K562 (cell line): ENCODE measurements around the gene KIAA0040. TPM values are rescaled to one million over a fixed set of nuclear protein-coding genes. Genes with fewer than 3 reads are reported as not detected.

Source experiments
- ATF1 ChIP-seq, 2 experiments: fragments of 450-650 bp in 1 of 2; IDR thresholded peaks; 2 replicates each; pipeline ENCODE4 v1.6.1; 2016; ENCODE audit warnings: missing compliant biosample characterization in 1 of 2, missing genetic modification characterization in 1 of 2
- BACH1 ChIP-seq: fragments of 200-800 bp; sonication (Bioruptor generic); IDR thresholded peaks from 2 replicates; pipeline ENCODE4 v1.6.1; 2016; ENCODE audit warnings: missing genetic modification characterization, missing compliant biosample characterization
- BHLHE40 ChIP-seq: IDR thresholded peaks from 2 replicates; pipeline ENCODE4 v1.6.1; 2011; ENCODE audit warnings: low read length, improper control_type of control experiment
- CHCHD3 ChIP-seq: fragments of 250-450 bp; sonication (Bioruptor Pico); IDR thresholded peaks from 2 replicates; pipeline ENCODE4 v2.1.2; 2022; ENCODE audit warnings: mild to moderate bottlenecking
- CREB1 ChIP-seq, 2 experiments: sonication (generic) in 1 of 2; formaldehyde crosslinking in 1 of 2; IDR thresholded peaks; 2 replicates each; pipeline versions ENCODE4 v1.6.1 to v1.8.0; 2012 to 2022; ENCODE audit warnings: inconsistent platforms in 1 of 2, mild to moderate bottlenecking in 1 of 2, missing genetic modification reagents in 1 of 2, moderate library complexity in 1 of 2
- ELF1 ChIP-seq: fragments of 200-800 bp; sonication (Bioruptor generic); IDR thresholded peaks from 2 replicates; pipeline ENCODE4 v1.6.1; 2016; ENCODE audit warnings: missing genetic modification characterization, missing compliant biosample characterization
- FOXJ2 ChIP-seq: fragments of 200-800 bp; sonication (Bioruptor generic); IDR thresholded peaks from 2 replicates; pipeline ENCODE4 v1.6.1; 2016; ENCODE audit warnings: missing genetic modification characterization, missing compliant biosample characterization
- GABPB1 ChIP-seq: sonication (generic); formaldehyde crosslinking; IDR thresholded peaks from 2 replicates; pipeline ENCODE4 v1.8.0; 2022; ENCODE audit warnings: mild to moderate bottlenecking, missing genetic modification reagents
- GMEB1 ChIP-seq: fragments of 250-450 bp; sonication (Bioruptor Pico); IDR thresholded peaks from 2 replicates; pipeline ENCODE4 v1.4.0; 2020; ENCODE audit warnings: mild to moderate bottlenecking
- MLLT1 ChIP-seq, 2 experiments: fragments of 450-650 bp; IDR thresholded peaks; 2 replicates each; pipeline ENCODE4 v1.6.1; 2016
- RFX7 ChIP-seq: fragments of 250-450 bp; sonication (Bioruptor Pico); IDR thresholded peaks from 2 replicates; pipeline ENCODE4 v1.5.1; 2021; ENCODE audit warnings: mild to moderate bottlenecking
- SPI1 ChIP-seq: IDR thresholded peaks from 2 replicates; pipeline ENCODE4 v1.6.1; 2011; ENCODE audit warnings: low read depth, low read length, control low read depth, borderline replicate concordance
- SREBF2 ChIP-seq: sonication (generic); formaldehyde crosslinking; IDR thresholded peaks from 2 replicates; pipeline ENCODE4 v1.4.0; 2020; ENCODE audit warnings: mild to moderate bottlenecking, missing genetic modification reagents
- STAT5A ChIP-seq: IDR thresholded peaks from 2 replicates; pipeline ENCODE4 v1.6.1; 2012; ENCODE audit warnings: low read length, inconsistent platforms, borderline replicate concordance
- SUPT5H ChIP-seq: fragments of 450-650 bp; IDR thresholded peaks from 2 replicates; pipeline ENCODE4 v1.6.1; 2016
- TRIM28 ChIP-seq: fragments of 450-650 bp; IDR thresholded peaks from 2 replicates; pipeline ENCODE4 v1.6.1; 2017
- USF2 ChIP-seq: sonication (generic); formaldehyde crosslinking; IDR thresholded peaks from 2 replicates; pipeline ENCODE4 v1.5.0; 2020; ENCODE audit warnings: missing genetic modification reagents
- XRCC5 ChIP-seq: fragments of 200-400 bp; formaldehyde crosslinking; IDR thresholded peaks from 2 replicates; pipeline ENCODE4 v1.6.1; 2017; ENCODE audit warnings: low read depth, mild to moderate bottlenecking, low read length
- ZNF592 ChIP-seq: fragments of 450-650 bp; IDR thresholded peaks from 2 replicates; pipeline ENCODE4 v1.6.1; 2017; ENCODE audit warnings: antibody characterized with exemption, mild to moderate bottlenecking
- polyA plus RNA-seq, 8 experiments: library from polyadenylated mRNA; depleted of rRNA in 4 of 8; stranded (reverse) in 5 of 8; unstranded in 3 of 8; fragments of >200 nt; fragmentation: Nextera tagmentation in 2 of 8; fragmentation: Illumina TruSeq in 1 of 8; extraction: Ambion mirVana in 2 of 8; extraction: Trizol in 1 of 8; gene quantifications; 2 replicates each; pipeline versions ENCODE4 v1.2.1 to v1.2.3, GENCODE V29; 2011 to 2014; ENCODE audit warnings: inconsistent platforms in 1 of 8, missing spikeins in 1 of 8
- total RNA-seq, 7 experiments: library from RNA; depleted of rRNA in 6 of 7; stranded (reverse); fragments of >200 nt in 6 of 7; fragmentation: Illumina TruSeq in 2 of 7; extraction: Trizol in 2 of 7; gene quantifications; 2 replicates each; pipeline versions ENCODE4 v1.2.1 to v1.2.3, GENCODE V29; 2011 to 2021; ENCODE audit warnings: low replicate concordance in 1 of 7

KIAA0040 gene
- total and polyA plus RNA-seq, 9 of the 15 experiments (the other 6 are each of a cell fraction or from before 2014, with no cell fraction given): 3.4 to 13.6 (median 7.1) TPM

GRCh38 chr1:175188936-175189335 lies 3.6 kb downstream of the KIAA0040 start (continued):
- TF ChIP-seq FOXJ2 (peak; percentile 81), SPI1 (peak; percentile 92), SREBF2 (CRISPR knock-in tag) (no peak), GABPB1 (CRISPR knock-in tag) (no peak), RFX7 (no peak), ATF1 (CRISPR knock-in tag; IDR thresholded peaks at IDR 0.05) (no peak), ATF1 (tag; IDR thresholded peaks at IDR 0.05) (peak; percentile 28; the same call in 1 of the 2 replicates), STAT5A (peak; percentile 49; the same call in 1 of the 2 replicates), BHLHE40 (no peak), TRIM28 (peak; percentile 52; the same call in 1 of the 2 replicates), BACH1 (tag) (peak; percentile 55; the same call in 1 of the 2 replicates), SUPT5H (no peak), MLLT1 (IDR thresholded peaks at IDR 0.05) (no peak), USF2 (CRISPR knock-in tag) (no peak), ZNF592 (0 out of 2 replicates have a peak, but pooled peaks have one; percentile 61), CREB1 (IDR thresholded peaks at IDR 0.05) (no peak), CREB1 (CRISPR knock-in tag; IDR thresholded peaks at IDR 0.05) (no peak), GMEB1 (CRISPR knock-in tag) (no peak; the same call in 1 of the 2 replicates), ELF1 (tag) (peak; percentile 56; the same call in 1 of the 2 replicates), XRCC5 (0 out of 2 replicates have a peak, but pooled peaks have one; percentile 19), CHCHD3 (no peak)
